Right ventricle myocardium superior (tissue), 1 donor: ENCODE measurements around the gene RXRB. TPM values are rescaled to one million over a fixed set of nuclear protein-coding genes. Genes with fewer than 3 reads are reported as not detected.

ENCODE experiments used
- ATAC-seq: fragments of 200-7000 bp; cut with Tn5 transposase; one replicate; pipeline ENCODE4 v1.9.1; 2020; ENCODE audit warnings: mild to moderate bottlenecking; ENCODE audit not compliant: poor library complexity
- DNase-seq: peaks from one replicate; pipeline ENCODE4 v3.0.0-alpha.2; 2020
- intact Hi-C: fragments of 100-400 bp; cut with DNase I; formaldehyde crosslinking; loops from one replicate; pipeline ENCODE4 v1.11.2; 2022
- total RNA-seq: library from RNA; stranded (reverse); fragmentation: NEBNext Ultra II Directional; extraction: Animal tissue kit (Norgen Biotek cat#: 25700); gene quantifications from one replicate; pipeline ENCODE4 v1.2.1, GENCODE V29; 2021
- donor health status: DM: no; HTN: yes; CAD: no; lungs with severe emphysema.

The RXRB gene
- total RNA-seq, 1 donor from 2014 or later, result 37.9 TPM

GRCh38 chr6:33187809-33188208 is 12.7 kb downstream of the RXRB start:
- intact Hi-C loops, result no loop called here
- DNase-seq (no peak), ATAC-seq (no peak)

GRCh38 chr6:33185654-33186187 is 14.7 kb downstream of the RXRB start:
- DNase-seq, result no peak
- intact Hi-C loops, result no loop called here
- no peak for ATAC-seq

GRCh38 chr6:33185190-33185589 is 15.3 kb downstream of the RXRB start:
- DNase-seq (no peak), ATAC-seq (no peak)
- intact Hi-C loops, result no loop called here

GRCh38 chr6:33183071-33183683 is 17.3 kb downstream of the RXRB start:
- ATAC-seq, result no peak
- intact Hi-C loops, result no loop called here
- DNase-seq, result no peak

GRCh38 chr6:33181141-33181540 is 19.3 kb downstream of the RXRB start:
- ATAC-seq (no peak), DNase-seq (no peak)
- intact Hi-C loops, result no loop called here

GRCh38 chr6:33178755-33179475 is 21.6 kb downstream of the RXRB start:
- DNase-seq (no peak), ATAC-seq (no peak)
- intact Hi-C loops, result no loop called here

GRCh38 chr6:33177552-33178446 is 22.7 kb downstream of the RXRB start:
- no peak for ATAC-seq
- no peak for DNase-seq
- intact Hi-C loops, result no loop called here

GRCh38 chr6:33176906-33177305 is 23.6 kb downstream of the RXRB start:
- intact Hi-C loops, result no loop called here
- DNase-seq, result no peak
- no peak for ATAC-seq

GRCh38 chr6:33175436-33176069 is 24.9 kb downstream of the RXRB start:
- intact Hi-C loops, result no loop called here
- no peak for ATAC-seq

GRCh38 chr6:33174784-33175183 is 25.7 kb downstream of the RXRB start:
- no peak for DNase-seq
- intact Hi-C loops, result no loop called here
- ATAC-seq, result no peak

More at GRCh38 chr6:33175436-33176069, 24.9 kb downstream of the RXRB start:
- no peak for DNase-seq

GRCh38 chr6:33173535-33174180 is 26.8 kb downstream of the RXRB start:
- intact Hi-C loops, result no loop called here
- ATAC-seq (no peak), DNase-seq (no peak)

- intact Hi-C loops, result no loop called here
- no peak for DNase-seq
- ATAC-seq, result peak; percentile 42
Observed at GRCh38 chr6:33172688-33173534, 27.6 kb downstream of the RXRB start.

- intact Hi-C loops, result no loop called here
- DNase-seq (no peak), ATAC-seq (no peak)
Observed at GRCh38 chr6:33171880-33172687, 28.4 kb downstream of the RXRB start.

- ATAC-seq (no peak), DNase-seq (no peak)
- intact Hi-C loops, result no loop called here
Observed at GRCh38 chr6:33171016-33171879, 29.2 kb downstream of the RXRB start.

GRCh38 chr6:33170176-33171015 is 30.1 kb downstream of the RXRB start:
- intact Hi-C loops, result no loop called here
- ATAC-seq (no peak), DNase-seq (no peak)
